Ishikawa (cell line): Measurements from ENCODE around the gene USP12.

Source experiments
- CREB1 ChIP-seq: IDR thresholded peaks from 2 replicates; pipeline ENCODE4 v1.6.1; 2012; ENCODE audit warnings: low read depth
- EP300 ChIP-seq: IDR thresholded peaks from 2 replicates; pipeline ENCODE4 v1.6.1; 2012; ENCODE audit warnings: borderline replicate concordance
- NFIC ChIP-seq: IDR thresholded peaks from 2 replicates; pipeline ENCODE4 v1.6.1; 2012
- RAD21 ChIP-seq: IDR thresholded peaks from 2 replicates; pipeline ENCODE4 v1.6.1; 2012; ENCODE audit warnings: low read depth
- REST ChIP-seq: IDR thresholded peaks from 2 replicates; pipeline ENCODE4 v1.6.1; 2012; ENCODE audit warnings: low read depth, mild to moderate bottlenecking

- TF ChIP-seq REST (no peak), RAD21 (no peak), EP300 (no peak), CREB1 (no peak), NFIC (no peak)
Measured at GRCh38 chr13:27118428-27119054, 53.1 kb downstream of the USP12 start.
